ENCODE measurements around the gene SLX4IP. TPM values are rescaled to one million over a fixed set of nuclear protein-coding genes. Genes with fewer than 3 reads are reported as not detected.
A peak's percentile ranks its signal among the peaks of the same experiment; 100 is the strongest.

The SLX4IP gene
- total and polyA plus RNA-seq, 2 of the 13 experiments (the other 11 are each of a cell fraction or from before 2014, with no cell fraction given) = 3.6 to 7.3 TPM

DNA sequence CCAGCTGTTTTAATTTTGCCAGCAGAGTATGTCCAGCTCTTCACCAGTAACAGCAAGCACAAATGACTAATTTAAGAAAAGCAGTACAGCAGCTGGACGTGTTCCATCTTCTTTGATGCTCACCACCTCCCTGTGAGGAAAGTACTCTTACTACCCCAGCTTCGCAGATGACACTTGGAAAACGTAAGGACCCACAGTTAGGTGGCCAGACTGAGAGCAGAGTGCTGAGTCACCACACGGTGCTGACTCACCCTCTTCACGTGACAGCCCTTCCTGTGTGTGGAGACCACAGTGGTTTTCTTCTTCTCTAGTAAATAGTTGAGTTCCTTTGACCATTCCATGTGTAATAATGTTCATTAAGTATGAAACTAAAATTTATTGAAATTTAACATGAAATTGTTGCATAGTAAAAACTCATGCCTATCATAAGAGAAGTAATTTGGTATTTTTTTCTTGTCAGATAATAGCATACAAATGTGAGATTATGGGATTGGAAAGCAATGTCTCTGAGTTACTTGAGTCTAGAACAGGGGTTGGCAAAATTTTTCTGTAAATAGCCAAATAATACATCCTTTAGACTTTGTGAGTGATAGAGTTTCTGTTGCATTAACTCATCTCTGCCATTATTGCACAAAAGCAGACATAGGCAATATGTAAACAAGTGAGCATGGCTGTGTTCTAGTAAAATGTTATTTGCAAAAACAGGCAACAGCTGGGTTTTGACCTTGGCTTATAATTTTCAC is 76.6 kb downstream of the SLX4IP start (continued):
- TF ChIP-seq, protein P1, sequence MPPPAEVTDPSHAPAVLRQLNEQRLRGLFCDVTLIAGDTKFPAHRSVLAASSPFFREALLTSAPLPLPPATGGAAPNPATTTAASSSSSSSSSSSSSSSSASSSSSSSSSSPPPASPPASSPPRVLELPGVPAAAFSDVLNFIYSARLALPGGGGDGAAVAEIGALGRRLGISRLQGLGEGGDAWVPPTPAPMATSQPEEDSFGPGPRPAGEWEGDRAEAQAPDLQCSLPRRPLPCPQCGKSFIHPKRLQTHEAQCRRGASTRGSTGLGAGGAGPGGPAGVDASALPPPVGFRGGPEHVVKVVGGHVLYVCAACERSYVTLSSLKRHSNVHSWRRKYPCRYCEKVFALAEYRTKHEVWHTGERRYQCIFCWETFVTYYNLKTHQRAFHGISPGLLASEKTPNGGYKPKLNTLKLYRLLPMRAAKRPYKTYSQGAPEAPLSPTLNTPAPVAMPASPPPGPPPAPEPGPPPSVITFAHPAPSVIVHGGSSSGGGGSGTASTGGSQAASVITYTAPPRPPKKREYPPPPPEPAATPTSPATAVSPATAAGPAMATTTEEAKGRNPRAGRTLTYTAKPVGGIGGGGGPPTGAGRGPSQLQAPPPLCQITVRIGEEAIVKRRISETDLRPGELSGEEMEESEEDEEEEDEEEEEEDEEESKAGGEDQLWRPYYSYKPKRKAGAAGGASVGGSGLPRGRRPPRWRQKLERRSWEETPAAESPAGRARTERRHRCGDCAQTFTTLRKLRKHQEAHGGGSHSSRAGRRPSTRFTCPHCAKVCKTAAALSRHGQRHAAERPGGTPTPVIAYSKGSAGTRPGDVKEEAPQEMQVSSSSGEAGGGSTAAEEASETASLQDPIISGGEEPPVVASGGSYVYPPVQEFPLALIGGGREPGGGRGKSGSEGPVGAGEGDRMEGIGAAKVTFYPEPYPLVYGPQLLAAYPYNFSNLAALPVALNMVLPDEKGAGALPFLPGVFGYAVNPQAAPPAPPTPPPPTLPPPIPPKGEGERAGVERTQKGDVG (CRISPR knock-in tag; IDR thresholded peaks at IDR 0.05; ENCODE audit: borderline replicate concordance) = no peak
- peak; percentile 81; the same call in 1 of the 3 replicates for TF ChIP-seq MXI1 (IDR thresholded peaks at IDR 0.05; ENCODE audit: borderline replicate concordance, low read depth, low read length)
- TF ChIP-seq, protein P2, sequence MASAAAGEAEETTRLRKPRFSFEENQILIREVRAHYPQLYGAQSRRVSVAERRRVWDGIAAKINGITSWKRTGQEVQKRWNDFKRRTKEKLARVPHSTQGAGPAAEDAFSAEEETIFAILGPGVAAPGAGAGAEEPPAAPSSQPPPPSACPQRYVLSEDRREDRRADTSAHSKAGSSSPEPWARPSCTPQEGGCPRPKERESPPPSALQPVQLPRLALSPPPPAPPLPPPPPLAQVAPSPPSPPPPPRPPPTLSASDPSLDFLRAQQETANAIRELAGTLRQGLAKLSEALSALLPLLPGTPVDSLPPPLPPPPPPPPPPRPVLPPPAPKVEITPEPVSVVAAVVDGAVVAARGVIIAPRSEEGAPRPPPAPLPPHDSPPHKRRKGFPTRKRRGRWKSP (CRISPR knock-in tag; IDR thresholded peaks at IDR 0.05) = no peak
- TF ChIP-seq, protein P3, sequence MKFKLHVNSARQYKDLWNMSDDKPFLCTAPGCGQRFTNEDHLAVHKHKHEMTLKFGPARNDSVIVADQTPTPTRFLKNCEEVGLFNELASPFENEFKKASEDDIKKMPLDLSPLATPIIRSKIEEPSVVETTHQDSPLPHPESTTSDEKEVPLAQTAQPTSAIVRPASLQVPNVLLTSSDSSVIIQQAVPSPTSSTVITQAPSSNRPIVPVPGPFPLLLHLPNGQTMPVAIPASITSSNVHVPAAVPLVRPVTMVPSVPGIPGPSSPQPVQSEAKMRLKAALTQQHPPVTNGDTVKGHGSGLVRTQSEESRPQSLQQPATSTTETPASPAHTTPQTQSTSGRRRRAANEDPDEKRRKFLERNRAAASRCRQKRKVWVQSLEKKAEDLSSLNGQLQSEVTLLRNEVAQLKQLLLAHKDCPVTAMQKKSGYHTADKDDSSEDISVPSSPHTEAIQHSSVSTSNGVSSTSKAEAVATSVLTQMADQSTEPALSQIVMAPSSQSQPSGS (CRISPR knock-in tag; IDR thresholded peaks at IDR 0.05) = no peak; the same call in 1 of the 2 replicates
- TF ChIP-seq PAWR (CRISPR knock-in tag; IDR thresholded peaks at IDR 0.05; ENCODE audit: borderline replicate concordance) = no peak
- TF ChIP-seq ZNF484 (CRISPR knock-in tag; IDR thresholded peaks at IDR 0.05; ENCODE audit: borderline replicate concordance, low read depth) = no peak
- TF ChIP-seq ZNF775 (CRISPR knock-in tag; IDR thresholded peaks at IDR 0.05; ENCODE audit: borderline replicate concordance) = no peak; the same call in 1 of the 2 replicates
- TF ChIP-seq MXD4 (CRISPR knock-in tag; IDR thresholded peaks at IDR 0.05) = peak; percentile 86; the same call in 1 of the 2 replicates
- TF ChIP-seq TGIF2 (CRISPR knock-in tag; IDR thresholded peaks at IDR 0.05) = no peak; the same call in 1 of the 2 replicates
- no peak for TF ChIP-seq ZNF746 (CRISPR knock-in tag; IDR thresholded peaks at IDR 0.05)
- TF ChIP-seq SRY (CRISPR knock-in tag; IDR thresholded peaks at IDR 0.05) = no peak
- no peak for TF ChIP-seq NCOA1 (CRISPR knock-in tag; IDR thresholded peaks at IDR 0.05)
- TF ChIP-seq NPAS2 (CRISPR knock-in tag; IDR thresholded peaks at IDR 0.05; ENCODE audit: borderline replicate concordance) = no peak
- TF ChIP-seq CENPT (CRISPR knock-in tag; IDR thresholded peaks at IDR 0.05; ENCODE audit: low read depth) = no peak
- no peak for TF ChIP-seq ZNF83 (CRISPR knock-in tag; IDR thresholded peaks at IDR 0.05; ENCODE audit: borderline replicate concordance)
- TF ChIP-seq, protein P4, sequence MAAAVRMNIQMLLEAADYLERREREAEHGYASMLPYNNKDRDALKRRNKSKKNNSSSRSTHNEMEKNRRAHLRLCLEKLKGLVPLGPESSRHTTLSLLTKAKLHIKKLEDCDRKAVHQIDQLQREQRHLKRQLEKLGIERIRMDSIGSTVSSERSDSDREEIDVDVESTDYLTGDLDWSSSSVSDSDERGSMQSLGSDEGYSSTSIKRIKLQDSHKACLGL (CRISPR knock-in tag; IDR thresholded peaks at IDR 0.05) = no peak
- TF ChIP-seq SYNCRIP (IDR thresholded peaks at IDR 0.05; ENCODE audit: insufficient read depth, low read depth, low read length) = no peak
- TF ChIP-seq ETV6 (CRISPR knock-in tag; conservative IDR thresholded peaks at IDR 0.05) = no peak
- TF ChIP-seq ZNF20 (CRISPR knock-in tag; IDR thresholded peaks at IDR 0.05) = no peak
- no peak for TF ChIP-seq ONECUT2 (CRISPR knock-in tag; IDR thresholded peaks at IDR 0.05)
- no peak for TF ChIP-seq ZSCAN21 (CRISPR knock-in tag; IDR thresholded peaks at IDR 0.05; ENCODE audit: borderline replicate concordance)
- TF ChIP-seq ZNF605 (CRISPR knock-in tag; IDR thresholded peaks at IDR 0.05) = no peak
- no peak for TF ChIP-seq SNAI1 (CRISPR knock-in tag; IDR thresholded peaks at IDR 0.05; ENCODE audit: borderline replicate concordance)
- TF ChIP-seq ZNF558 (CRISPR knock-in tag; IDR thresholded peaks at IDR 0.05; ENCODE audit: borderline replicate concordance) = no peak
